NCI-H524 treated with DMSO at 0.1 percent for 48 hours (cell line): ENCODE data around the gene SSB.
A peak's percentile ranks its signal among the peaks of the same experiment; 100 is the strongest.
"Not testable (repeated sequence)": the region's sequence is repeated elsewhere in the genome, so short reads cannot be mapped to it uniquely, and the experiment has no call there.

Experiments
- DNase-seq: peaks from one replicate; lab custom pipeline; 2025; lab: John Stamatoyannopoulos, UW

The SSB gene

DNA sequence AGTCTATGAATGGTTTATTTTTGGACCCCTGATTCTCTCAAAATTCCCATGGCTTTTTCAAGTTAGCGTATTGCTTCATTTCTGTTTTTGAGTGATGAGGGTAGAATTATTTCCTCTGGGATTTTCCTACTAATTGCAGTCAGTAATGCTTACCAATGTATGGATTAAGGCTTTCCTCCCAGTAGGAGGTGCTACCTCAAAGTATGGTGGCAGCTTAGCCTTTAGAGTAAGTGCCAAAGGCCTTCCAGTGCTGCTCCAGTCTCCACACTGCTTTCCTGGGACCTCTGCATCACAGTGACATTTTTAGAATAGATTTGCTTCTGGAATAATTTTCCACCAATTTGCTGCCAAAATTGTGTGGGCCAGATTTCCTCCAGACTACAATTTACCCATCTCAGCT is 16.2 kb upstream of the SSB start:
- DNase-seq = no peak

DNA sequence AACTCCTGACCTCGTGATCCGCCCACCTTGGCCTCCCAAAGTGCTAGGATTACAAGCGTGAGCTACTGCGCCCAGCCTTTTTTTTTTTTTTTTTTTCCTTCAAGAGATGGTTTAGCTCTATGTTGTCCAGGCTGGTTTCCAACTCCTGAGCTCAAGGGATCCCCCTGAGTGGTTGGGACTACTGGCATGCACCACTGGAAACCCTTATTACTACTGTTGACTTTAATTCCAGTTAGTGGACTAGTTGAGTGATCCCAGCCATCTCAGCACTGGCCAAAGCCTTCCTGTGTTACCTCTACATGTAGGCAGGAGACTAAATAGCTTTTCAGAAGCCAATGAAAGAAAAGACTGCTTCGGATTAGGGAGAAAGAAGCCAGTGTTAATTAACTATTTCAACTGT is 8.1 kb upstream of the SSB start:
- no peak for DNase-seq

DNA sequence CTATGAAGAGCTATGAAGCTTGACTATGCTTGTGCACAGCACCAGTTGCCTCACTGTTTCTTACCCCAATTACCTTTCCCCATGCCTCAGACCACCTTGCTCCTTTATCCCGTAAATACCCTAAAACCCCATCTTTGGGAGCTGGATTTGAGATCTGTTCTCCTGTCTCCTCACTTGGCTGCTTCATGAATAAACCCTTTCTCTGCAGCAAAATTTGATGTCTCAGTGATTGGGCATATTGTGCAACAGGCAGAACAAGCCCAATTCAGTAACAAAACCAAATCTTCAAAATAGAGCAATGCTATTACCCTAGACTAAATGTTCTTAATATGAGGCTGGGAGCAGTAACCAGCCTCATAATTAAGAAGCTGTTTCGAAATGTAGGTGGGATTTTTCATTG is 3.5 kb upstream of the SSB start:
- DNase-seq = no peak

DNA sequence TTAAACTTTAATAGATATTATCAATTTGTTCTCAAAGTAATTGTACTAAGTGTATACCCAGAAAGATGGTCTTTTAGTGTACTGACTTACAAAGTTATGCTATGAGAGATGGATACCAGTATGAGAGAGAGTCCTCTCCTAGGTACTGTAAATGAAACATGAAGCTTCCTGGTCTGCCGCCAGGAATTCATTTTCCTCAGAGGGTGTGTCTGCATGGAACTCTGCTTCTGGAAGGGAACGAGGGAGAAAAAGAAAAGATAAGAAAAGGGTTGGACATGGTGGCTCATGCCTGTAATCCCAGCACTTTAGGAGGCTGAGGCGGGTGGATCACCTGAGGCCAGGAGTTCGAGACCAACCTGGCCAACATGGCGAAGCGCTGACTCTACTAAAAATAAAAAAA is 2.2 kb upstream of the SSB start:
- no peak for DNase-seq

DNA sequence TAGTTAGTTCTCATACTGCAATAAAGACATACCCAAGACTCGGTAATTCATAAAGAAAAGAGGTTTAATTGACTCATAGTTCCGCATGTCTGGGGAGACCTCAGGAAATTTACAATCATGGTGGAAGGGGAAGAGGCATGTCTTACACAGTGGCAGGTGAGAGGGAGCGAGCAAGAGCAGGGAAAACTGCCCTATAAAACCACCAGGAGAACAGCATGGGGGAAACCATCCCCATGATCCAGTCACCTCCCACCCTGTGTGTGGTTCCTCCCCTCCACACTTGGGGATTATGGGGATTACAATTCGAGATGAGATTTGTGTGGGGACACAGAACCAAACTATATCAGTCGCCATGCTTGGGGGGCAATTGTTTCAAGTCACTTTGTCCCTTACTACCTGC is 1.1 kb upstream of the SSB start:
- no peak for DNase-seq

DNA sequence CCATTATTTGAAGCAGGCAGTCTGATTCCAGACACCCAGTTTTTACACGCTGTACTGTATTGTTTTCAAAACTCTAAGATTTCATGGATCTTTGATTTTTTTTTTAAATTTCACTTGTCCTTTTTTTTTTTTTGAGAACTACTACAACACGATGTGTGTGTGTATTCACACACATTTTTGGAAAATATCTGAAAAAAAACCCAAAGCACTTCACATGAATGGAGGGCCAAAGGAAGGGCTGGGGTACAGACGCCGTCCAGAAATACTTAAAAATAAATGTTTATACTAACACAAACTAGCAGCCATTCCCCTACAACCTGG is 314 bp upstream of the SSB start:
- no peak for DNase-seq

DNA sequence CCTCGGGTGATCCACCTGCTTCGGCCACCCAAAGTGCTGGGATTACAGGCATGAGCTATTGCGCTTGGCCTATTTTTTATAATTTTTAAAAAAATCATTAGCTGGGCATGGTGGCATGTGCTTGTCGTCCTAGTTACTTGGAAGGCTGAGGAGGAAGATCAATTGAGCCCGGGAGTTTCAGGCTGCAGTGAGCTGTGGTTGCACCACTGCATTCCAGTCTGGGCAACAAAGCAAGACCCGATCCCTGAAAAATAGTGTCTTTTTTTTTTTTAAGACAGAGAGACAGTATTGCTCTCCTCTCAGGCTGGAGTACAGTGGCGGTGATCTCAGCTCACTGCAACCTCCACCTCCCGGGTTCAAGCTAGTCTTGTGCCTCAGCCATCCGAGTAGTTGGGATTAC is 4.8 kb downstream of the SSB start:
- DNase-seq = no peak

DNA sequence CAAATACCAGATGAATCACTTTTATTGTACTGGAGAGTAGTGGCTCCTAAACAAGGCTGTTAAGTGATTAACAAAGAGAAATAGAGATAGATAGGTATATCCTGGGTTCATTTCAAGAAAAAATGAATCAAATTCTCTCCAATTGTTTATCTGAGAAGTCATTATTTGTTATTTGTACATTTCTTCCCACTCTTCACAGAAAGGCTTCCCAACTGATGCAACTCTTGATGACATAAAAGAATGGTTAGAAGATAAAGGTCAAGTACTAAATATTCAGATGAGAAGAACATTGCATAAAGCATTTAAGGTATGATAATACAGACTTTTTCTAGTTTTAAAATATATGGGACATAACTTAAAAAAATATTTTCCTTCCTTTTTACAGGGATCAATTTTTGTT is 7.9 kb downstream of the SSB start:
- DNase-seq = no peak

DNA sequence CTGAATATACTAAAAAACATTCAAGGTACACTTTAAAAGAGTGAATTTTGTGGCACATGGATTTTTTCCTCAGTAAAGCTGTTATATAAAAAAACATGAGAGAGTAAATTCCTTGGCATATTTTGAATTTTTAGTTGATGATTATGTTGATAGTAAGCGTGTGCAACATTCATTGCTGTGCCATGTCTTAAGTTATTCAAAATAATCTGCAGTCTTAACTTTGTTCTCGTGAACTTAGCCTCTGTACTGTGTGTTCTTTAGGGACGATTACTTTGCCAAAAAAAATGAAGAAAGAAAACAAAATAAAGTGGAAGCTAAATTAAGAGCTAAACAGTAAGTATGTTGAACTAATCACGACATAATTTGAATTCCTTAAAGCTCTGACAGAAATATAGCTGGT is 9.6 kb downstream of the SSB start:
- no peak for DNase-seq

DNA sequence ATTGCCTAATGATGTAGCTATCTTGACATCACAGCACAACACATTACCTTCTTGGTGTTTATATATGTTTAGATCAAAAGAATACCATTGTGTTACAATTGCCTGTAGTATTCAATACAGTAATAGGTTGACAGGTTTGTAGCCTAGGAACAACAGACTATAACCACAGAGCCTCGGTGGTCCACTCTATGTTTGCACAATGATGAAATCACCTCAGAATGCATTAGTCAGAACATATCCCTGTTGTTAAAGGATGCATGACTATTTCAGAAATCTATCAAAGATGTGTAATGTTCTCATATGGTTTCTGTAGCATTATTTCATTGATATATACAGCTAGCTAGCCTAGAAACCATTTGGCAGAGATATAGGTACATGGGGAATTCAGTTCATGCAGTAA is 17.2 kb downstream of the SSB start:
- no peak for DNase-seq

DNA sequence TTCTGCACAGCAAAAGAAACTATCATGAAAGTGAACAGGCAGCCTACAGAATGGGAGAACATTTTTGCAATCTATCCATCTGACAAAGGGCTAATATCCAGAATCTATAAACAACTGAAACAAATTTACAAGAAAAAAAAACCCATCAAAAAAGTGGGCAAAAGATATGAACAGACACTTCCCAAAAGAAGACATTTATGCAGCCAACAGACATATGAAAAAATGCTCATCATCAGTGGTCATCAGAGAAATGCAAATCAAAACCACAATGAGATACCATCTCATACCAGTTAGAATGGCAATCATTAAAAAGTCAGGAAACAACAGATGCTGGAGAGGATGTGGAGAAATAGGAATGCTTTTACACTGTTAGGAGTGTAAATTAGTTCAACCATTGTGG is 18.3 kb downstream of the SSB start:
- not testable (repeated sequence) for DNase-seq

DNA sequence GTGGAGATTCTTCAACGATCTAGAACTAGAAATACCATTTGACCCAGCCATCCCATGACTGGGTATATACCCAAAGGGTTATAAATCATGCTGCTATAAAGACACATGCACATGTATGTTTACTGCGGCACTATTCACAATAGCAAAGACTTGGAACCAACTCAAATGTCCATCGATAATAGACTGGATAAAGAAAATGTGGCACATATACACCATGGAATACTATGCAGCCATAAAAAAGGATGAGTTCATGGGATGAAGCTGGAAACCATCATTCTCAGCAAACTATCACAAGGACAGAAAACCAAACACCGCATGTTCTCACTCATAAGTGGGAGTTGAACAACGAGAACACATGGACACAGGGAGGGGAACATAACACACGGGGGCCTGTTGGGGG is 18.7 kb downstream of the SSB start:
- not testable (repeated sequence) for DNase-seq

DNA sequence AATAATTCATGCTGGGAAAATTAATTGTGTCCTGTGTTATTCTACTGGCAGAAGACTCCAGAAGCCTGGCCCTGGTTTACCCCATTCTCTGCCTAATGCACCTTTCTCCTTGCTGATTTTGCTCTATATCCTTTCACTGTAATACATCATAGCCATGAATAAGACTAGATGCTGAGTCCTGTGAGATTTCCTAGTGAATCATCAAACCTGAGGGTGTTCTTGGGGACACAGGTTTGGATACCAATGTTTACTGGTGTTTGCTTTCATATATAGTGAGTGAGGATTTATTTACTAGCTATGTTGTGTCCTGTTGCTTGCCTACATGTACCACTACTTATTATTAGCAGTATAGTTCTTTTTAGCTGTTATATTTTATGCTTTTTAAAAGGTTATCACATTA is 19.6 kb downstream of the SSB start:
- DNase-seq = no peak

DNA sequence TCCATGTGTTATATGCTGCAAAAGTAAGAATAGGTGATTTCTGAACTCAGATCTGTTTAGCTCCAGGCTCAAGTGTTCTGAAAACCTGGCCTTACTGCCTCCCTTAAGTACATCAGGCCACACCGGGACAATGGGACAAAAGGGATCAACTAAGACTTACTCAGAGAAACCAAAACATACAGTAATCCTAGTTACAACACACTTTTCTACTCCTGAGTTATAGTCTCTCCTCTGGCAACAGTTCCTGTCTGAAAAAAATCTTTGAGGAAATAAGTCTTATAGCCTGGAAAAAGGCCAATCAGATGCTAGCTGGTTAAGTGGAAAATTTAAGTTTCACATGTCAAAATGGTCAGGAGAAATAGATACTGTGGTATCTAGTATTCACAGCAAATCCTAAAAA is 20.4 kb downstream of the SSB start:
- no peak for DNase-seq

DNA sequence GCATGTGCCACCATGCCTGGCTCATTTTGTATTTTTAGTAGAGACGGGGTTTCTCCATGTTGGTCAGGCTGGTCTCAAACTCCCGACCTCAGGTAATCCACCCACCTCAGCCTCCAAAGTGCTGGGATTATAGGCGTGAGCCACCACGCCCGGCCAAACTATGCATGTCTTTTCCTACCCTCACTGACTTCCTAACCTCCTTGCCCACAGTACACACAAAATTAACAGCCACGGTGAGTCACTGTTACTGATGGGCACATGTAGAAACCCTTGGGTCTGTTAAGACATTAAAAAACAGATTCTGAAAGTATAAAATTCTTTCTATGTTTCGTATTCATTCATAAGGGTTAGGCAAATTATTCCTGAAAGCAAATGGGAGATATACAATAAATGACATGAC is 21.4 kb downstream of the SSB start:
- not testable (repeated sequence) for DNase-seq

DNA sequence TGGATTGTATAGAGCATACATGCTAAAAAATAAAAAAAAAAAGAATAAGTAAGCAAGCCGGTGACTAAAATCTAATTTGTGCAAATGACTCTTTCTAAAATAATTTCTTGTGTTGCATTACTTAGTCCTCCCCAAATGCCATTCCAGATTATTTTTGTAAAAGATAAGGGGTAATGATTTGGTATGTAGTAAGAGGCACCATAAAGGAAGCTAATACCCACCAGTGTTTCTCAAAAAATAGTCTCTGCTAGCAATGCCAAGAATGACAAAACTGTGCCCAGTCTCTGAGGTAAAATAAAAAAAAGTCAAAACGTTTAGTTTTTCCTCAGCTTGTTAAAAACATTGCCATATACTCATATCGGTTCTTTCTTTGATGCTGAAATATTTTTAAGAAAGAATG is 23.4 kb downstream of the SSB start:
- DNase-seq = no peak

DNA sequence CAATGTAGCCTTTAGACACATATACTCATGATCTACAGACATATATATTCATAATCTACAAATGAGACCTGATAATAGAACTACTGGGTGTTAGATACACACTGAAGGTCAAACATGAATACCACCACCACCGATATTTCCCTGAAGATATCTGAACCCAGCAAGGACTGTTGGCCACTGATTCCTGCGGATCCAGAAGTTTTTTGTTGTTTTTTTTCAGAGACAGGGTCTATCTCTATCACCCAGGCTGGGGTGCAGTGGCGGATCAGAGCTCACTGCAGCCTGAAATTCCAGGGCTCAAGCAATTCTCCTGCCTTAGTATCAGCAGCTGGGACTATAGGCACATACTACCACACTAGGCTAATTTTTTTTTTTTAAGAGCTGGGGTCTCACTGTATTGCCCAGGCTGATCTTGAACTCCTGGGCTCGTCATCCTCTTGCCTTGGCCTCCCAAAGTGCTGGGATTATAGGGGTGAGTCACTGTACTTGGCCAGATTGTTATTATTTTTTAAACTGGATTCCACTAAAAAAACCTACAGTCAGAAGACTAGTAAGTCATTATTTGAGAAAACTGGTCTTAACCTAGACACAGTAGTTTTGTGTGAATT is 24.2 kb downstream of the SSB start:
- no peak for DNase-seq

DNA sequence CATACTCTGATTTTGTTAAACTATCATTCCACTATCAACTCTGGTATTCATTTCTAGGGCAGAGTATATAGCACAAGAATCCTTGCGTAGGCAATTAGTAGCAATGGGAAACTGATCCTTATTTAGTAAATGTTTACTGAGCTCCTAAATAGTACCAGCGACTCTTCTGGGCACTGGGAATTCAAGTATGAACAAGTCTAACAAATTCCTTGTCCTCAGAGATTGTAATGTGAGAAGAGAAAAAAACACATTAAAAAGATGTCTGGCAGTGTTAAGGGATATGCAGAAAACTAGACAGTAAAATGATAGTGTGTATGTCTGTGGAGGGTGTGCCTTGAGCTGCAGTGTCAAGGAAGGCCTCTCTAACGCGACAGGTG is 25.3 kb downstream of the SSB start:
- DNase-seq = no peak

DNA sequence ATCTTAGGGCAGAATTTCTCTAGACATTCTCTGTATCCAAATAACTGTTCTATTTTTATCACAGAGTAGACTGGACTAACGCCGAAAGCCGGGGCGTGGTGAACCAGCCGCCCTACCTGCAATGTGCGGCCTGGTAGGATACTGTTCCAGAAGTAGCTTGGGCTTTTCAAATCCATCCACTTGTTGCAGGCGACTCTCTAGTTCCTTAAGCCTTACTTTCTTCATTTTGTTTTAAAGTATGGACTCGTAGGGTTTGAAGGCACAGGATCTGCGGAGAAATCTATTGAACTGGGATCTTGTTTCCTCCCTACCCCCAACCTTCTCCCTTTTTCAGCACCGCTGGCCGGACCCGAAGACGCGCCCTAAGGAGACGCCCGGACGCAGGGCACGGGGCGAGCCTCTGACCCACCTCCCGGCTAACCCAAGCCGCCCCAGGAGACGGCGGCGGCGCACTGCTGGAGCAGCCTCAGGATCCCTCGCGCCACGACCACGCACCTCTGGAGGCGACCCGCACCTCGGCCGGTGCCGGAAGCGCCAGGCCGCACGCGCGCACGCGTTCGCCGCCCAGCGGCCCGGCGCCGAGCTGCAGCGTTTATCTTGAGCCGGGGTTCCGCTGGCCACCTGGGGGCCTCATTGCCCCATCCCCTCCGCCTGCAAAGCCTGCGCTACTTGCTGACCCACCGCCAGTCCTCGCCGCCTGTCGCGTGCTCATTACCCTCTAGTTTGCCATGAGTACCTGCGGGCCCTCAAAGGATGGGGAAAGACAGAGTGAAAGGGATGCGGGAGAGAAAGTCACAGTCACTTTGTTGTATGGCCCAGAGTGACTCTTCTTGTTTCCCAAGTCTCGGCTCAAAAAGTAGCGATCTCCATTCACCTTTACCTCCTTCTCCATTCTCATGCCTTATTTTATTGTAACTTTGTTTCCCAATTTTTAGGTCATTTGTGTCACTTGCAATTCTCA is 26.0 kb downstream of the SSB start, which contains the start of gene METTL5:
TSS of gene METTL5 (minus strand) at position 533 of the 961 bp plus-strand sequence. CDS start at position 225, 308 bp downstream.
- DNase-seq = peak; percentile 34

DNA sequence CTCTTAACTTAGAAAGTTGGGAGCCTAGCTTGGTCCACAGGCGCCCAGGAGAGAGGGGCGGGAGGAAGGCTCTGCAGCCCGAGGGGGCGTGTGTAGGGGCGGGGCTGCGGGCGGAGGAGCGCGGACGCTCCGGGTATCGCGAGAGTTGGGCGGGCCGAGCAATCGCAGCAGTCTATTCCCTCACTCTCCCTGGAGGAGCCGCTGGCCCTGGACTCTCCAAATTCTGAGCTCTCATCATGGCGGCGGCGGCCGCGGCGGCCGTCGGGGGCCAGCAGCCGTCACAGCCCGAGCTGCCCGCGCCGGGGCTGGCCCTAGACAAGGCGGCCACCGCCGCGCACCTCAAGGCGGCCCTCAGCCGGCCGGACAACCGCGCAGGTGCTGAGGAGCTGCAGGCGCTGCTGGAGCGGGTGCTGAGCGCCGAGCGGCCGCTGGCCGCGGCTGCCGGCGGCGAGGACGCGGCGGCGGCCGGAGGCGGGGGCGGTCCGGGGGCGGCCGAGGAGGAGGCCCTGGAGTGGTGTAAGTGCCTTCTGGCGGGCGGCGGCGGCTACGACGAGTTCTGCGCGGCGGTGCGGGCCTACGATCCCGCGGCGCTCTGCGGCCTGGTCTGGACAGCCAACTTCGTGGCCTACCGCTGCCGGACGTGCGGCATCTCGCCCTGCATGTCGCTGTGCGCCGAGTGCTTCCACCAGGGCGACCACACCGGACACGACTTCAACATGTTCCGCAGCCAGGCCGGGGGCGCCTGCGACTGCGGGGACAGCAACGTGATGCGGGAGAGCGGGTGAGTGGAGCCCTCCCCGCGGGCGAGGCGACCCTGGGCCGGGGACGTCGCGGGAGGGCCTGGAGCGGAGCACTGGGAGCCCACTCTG is 28.8 kb downstream of the SSB start, which contains the start of gene UBR3:
TSS of gene UBR3 (plus strand) at position 183 of the 869 bp plus-strand sequence. CDS start at position 237, 54 bp downstream.
- peak; percentile 40 for DNase-seq

DNA sequence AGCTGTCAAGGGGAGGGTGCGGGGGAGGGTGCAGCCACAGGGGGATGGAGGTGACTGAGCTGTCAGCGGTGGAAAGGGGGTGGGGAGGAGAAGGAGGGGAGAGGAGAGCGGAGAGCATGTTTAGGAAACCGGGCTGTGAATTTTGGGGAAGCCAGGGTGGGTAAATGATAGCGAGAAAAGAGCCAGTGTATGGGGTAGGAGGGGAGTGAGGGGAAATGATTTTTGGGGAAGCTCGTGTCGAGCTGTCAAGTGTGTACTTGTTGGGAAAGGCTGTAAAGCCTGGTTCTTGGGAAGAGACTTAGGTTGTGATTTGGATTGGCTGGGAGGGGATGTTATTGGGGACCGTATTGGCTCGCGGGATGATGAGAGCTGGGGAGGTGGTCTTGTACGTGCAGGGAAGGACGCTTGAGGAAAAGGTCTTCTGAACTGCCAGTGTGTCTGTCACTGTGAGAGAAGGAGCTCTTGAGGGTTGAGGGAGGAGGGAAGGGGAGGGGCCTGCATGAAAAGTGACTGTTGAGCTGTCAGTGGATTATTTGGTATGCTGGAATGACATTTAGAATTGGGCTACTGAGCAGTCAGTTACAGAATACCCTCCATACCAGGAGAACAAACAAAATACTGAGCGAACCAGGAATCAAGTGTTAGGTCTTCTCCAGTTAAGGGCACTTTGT is 29.6 kb downstream of the SSB start:
- no peak for DNase-seq

DNA sequence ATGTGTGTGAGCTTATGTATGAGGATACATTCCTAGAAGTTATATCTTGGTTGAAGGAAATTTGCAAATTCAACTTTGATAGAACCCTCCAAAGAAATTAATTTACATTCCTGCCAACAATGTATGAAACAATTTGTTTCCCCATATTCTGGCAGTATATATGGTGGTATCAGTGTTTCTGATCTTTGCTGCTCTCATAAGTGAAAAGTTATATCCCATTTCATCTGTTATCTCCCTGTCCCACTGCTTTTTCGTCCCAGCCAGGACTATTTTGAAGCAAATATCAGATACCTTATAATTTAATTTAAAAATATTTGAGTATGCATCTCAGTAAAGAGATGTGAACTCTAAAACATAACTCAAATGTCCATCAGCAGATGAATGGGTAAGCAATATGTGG is 35.7 kb downstream of the SSB start:
- no peak for DNase-seq
